T-cell (primary cell): ENCODE measurements around the gene SERPINE2. TPM values are rescaled to one million over a fixed set of nuclear protein-coding genes. Genes with fewer than 3 reads are reported as not detected.
A peak's percentile ranks its signal among the peaks of the same experiment; 100 is the strongest.

Experiments used
- ATAC-seq, 4 experiments: fragments of 200-7000 bp in 3 of 4; fragments of 150-1000 bp in 1 of 4; cut with Tn5 transposase; replicated peaks in 1 of 4; 1 replicate in 3 of 4; 2 replicates in 1 of 4; pipeline ENCODE4 v1.10.0; 2021; ENCODE audit warnings: moderate library complexity in 3 of 4, mild to moderate bottlenecking in 2 of 4, moderate number of reproducible peaks in 1 of 4
- CTCF ChIA-PET, 2 donors: fragments of 300-600 bp; sonication (Branson Sonifier 250); formaldehyde crosslinking; loops; one replicate each; lab custom pipeline; 2022; ENCODE audit warnings: antibody characterized with exemption in 2 of 2; lab: Charles Lee
- POLR2A ChIA-PET, 2 donors: fragments of 300-600 bp; sonication (Branson Sonifier 250); formaldehyde crosslinking; loops; one replicate each; lab custom pipeline; 2022; ENCODE audit warnings: antibody characterized with exemption in 2 of 2; lab: Charles Lee
- DNase-seq, 35 experiments: peaks; one replicate each; pipeline versions ENCODE4 v3.0.0 to v3.0.0-alpha.2; 2013 to 2023
- H3K27ac ChIP-seq: one replicate; pipeline ENCODE4 v1.5.1; 2013; ENCODE audit warnings: low read length
- H3K27me3 ChIP-seq, 2 experiments: replicated peaks in 1 of 2; 1 replicate in 1 of 2; 2 replicates in 1 of 2; pipeline versions ENCODE4 v1.6.1 to v1.7.0; 2013; ENCODE audit warnings: low read length in 1 of 2, mixed read lengths in 1 of 2; ENCODE audit not compliant: control insufficient read depth in 2 of 2, insufficient read depth in 2 of 2; ENCODE audit errors: extremely low read depth in 1 of 2
- H3K36me3 ChIP-seq, 2 donors: 1 replicate in 1 of 2; 2 replicates in 1 of 2; pipeline versions ENCODE4 v1.6.1 to v1.7.0; 2013; ENCODE audit warnings: low read length in 1 of 2; ENCODE audit not compliant: control insufficient read depth in 2 of 2, insufficient read depth in 1 of 2; ENCODE audit errors: extremely low read depth in 1 of 2
- H3K4me1 ChIP-seq, 2 experiments: 1 replicate in 1 of 2; 2 replicates in 1 of 2; pipeline versions ENCODE4 v1.6.1 to v1.7.0; 2013; ENCODE audit warnings: low read length in 2 of 2, mixed read lengths in 1 of 2; ENCODE audit not compliant: insufficient read depth in 2 of 2, control insufficient read depth in 1 of 2; ENCODE audit errors: extremely low read depth in 1 of 2
- H3K4me3 ChIP-seq, 2 donors: 1 replicate in 1 of 2; 2 replicates in 1 of 2; pipeline versions ENCODE4 v1.5.1 to v1.7.0; 2013; ENCODE audit warnings: mild to moderate bottlenecking in 2 of 2, low read length in 1 of 2, moderate library complexity in 1 of 2; ENCODE audit not compliant: control insufficient read depth in 1 of 2; ENCODE audit errors: extremely low read depth in 1 of 2
- H3K9me3 ChIP-seq: 2 replicates; pipeline ENCODE4 v1.7.0; 2013
- H3K27ac Mint-ChIP-seq, 2 donors: one replicate each; pipeline ENCODE4 v1.8.0; 2020 to 2021; ENCODE audit warnings: mild to moderate bottlenecking in 2 of 2, mixed read lengths in 2 of 2
- H3K27me3 Mint-ChIP-seq, 2 donors: one replicate each; pipeline ENCODE4 v1.8.0; 2021 to 2022; ENCODE audit warnings: mixed read lengths in 2 of 2
- H3K36me3 Mint-ChIP-seq: one replicate; pipeline ENCODE4 v1.8.0; 2021; ENCODE audit warnings: mixed read lengths
- H3K4me1 Mint-ChIP-seq, 3 donors: one replicate each; pipeline ENCODE4 v1.8.0; 2020 to 2022; ENCODE audit warnings: mixed read lengths in 3 of 3, mild to moderate bottlenecking in 1 of 3
- H3K4me3 Mint-ChIP-seq, 3 donors: one replicate each; pipeline ENCODE4 v1.8.0; 2020 to 2022; ENCODE audit warnings: mild to moderate bottlenecking in 3 of 3, mixed read lengths in 3 of 3, moderate library complexity in 3 of 3
- H3K9me3 Mint-ChIP-seq, 3 donors: one replicate each; pipeline ENCODE4 v1.8.0; 2020 to 2022; ENCODE audit warnings: mixed read lengths in 3 of 3
- WGBS: methylation state at CpG from one replicate; pipeline ENCODE4 v1.1.5; 2013; ENCODE audit warnings: missing lambda C conversion rate; ENCODE audit not compliant: insufficient coverage; 5-methylcytosine and 5-hydroxymethylcytosine counted together
- total RNA-seq, 35 experiments: library from RNA in 6 of 35; stranded (reverse) in 6 of 35; fragments of 120-200 nt in 1 of 35; gene quantifications; one replicate each; pipeline versions ENCODE4 v1.2.1 to v1.2.4 and lab custom pipeline; 2013 to 2026

The SERPINE2 gene
- total RNA-seq, 5 donors from 2014 or later (not counting 1 experiment from before 2014, with no cell fraction given) = 2.0 to 7.5 (median 4.1) TPM

DNA sequence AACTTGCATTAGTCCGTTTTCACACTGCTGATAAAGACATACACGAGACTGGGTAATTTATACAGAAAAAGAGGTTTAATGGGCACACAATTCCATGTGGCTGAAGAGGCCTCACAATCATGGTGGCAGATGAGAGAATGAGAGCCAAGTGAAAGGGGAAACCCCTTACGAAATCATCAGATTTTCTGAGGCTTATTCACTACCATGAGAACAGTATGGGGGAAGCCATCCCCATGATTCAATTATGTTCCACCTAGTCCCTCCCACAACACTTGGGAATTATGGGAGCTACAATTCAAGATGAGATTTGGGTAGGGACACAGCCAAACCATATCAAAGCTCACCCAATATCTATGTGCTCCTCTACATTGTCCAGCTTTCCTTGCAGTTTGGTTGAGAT is 16.0 kb upstream of the SERPINE2 start:
- CTCF ChIA-PET = interaction anchor here in 1 of 2 donors (2.2 kb wide), 1 partner anchor 61 kb away, joined by 7 read pairs; no protein-coding TSS in a partner anchor
- no peak overlapping the region for H3K27ac ChIP-seq
- no peaks in the 10 kb centered on the region for H3K4me1 ChIP-seq
- 60% methylated on average over 1 of the region's 3 CpGs for WGBS
- POLR2A ChIA-PET = no interaction called here
- H3K36me3 Mint-ChIP-seq = no peaks in the 10 kb centered on the region
- H3K27me3 Mint-ChIP-seq = peaks cover 16 to 24% of the 10 kb centered on the region in 2 donors
- H3K9me3 ChIP-seq = no peaks in the 10 kb centered on the region
- ATAC-seq (no peak), DNase-seq (no peak)
- no peaks in the 10 kb centered on the region for H3K9me3 Mint-ChIP-seq
- H3K4me3 ChIP-seq = no peak overlapping the region
- no peaks in the 10 kb centered on the region for H3K27me3 ChIP-seq
- H3K4me3 Mint-ChIP-seq = no peak overlapping the region
- H3K27ac Mint-ChIP-seq = no peak overlapping the region
- H3K4me1 Mint-ChIP-seq = peaks cover 0 to 3% (median 0%) of the 10 kb centered on the region in 3 donors
- no peaks in the 10 kb centered on the region for H3K36me3 ChIP-seq

- WGBS = no CpG with 5 or more reads among the region's 3 CpGs
- H3K27me3 Mint-ChIP-seq = peaks cover 19 to 46% of the 10 kb centered on the region in 2 donors
- Histone ChIP-seq H3K36me3 (no peaks in the 10 kb centered on the region), H3K27me3 (peaks cover 0 to 9% of the 10 kb centered on the region in 2 experiments), H3K4me3 (no peak overlapping the region), H3K9me3 (no peaks in the 10 kb centered on the region), H3K4me1 (no peaks in the 10 kb centered on the region), H3K27ac (no peak overlapping the region)
- H3K9me3 Mint-ChIP-seq = peaks cover 0 to 3% (median 0%) of the 10 kb centered on the region in 3 donors
- H3K4me1 Mint-ChIP-seq = peaks cover 0 to 3% (median 0%) of the 10 kb centered on the region in 3 donors
- DNase-seq (no peak), ATAC-seq (no peak)
- no peak overlapping the region for H3K4me3 Mint-ChIP-seq
- ChIA-PET CTCF (no interaction called here), POLR2A (no interaction called here)
- no peaks in the 10 kb centered on the region for H3K36me3 Mint-ChIP-seq
- no peak overlapping the region for H3K27ac Mint-ChIP-seq
These were observed 7.7 kb upstream of the SERPINE2 start for GRCh38 chr2:224046752-224047151.

DNA sequence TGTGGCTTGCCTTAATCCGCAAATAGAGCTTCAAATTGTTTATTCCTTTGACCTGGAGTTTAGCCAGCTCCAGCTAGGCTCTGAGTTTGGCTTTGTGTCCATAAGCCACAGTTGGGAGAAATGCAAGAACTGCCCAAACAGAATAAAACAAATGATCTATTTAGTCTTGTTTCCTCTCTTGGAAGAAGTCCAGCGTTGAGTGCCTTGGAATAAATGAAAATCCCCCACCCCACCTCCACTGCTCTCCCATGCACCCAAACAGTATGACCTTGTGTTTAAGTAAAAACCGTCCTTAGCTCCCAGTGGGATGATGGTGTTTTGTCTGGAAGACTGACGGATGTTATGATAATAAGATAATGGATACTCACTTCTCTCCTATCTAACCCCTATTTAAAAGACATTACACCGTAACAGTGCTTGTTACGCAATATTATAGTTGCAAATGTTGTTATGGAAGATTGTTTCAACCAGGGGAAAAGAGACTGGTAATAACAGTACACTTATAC is 3.2 kb upstream of the SERPINE2 start:
- peaks cover 14 to 24% (median 15%) of the 10 kb centered on the region in 3 donors for H3K4me1 Mint-ChIP-seq
- ChIA-PET POLR2A (no interaction called here), CTCF (interaction anchor here in 1 of 2 donors (1.2 kb wide), 1 partner anchor 49 kb away, joined by 5 read pairs; no protein-coding TSS in a partner anchor)
- no peak overlapping the region for H3K4me3 ChIP-seq
- peaks cover 0 to 20% of the 10 kb centered on the region in 2 experiments for H3K27me3 ChIP-seq
- ATAC-seq (no peak), DNase-seq (no peak)
- peaks cover 0 to 3% (median 0%) of the 10 kb centered on the region in 3 donors for H3K9me3 Mint-ChIP-seq
- H3K27ac Mint-ChIP-seq = no peak overlapping the region
- H3K36me3 Mint-ChIP-seq = no peaks in the 10 kb centered on the region
- H3K27me3 Mint-ChIP-seq = peaks cover 27 to 46% of the 10 kb centered on the region in 2 donors
- no peak overlapping the region for H3K27ac ChIP-seq
- H3K9me3 ChIP-seq = no peaks in the 10 kb centered on the region
- WGBS = 67% methylated on average over 1 of the region's 6 CpGs
- H3K36me3 ChIP-seq = no peaks in the 10 kb centered on the region
- H3K4me1 ChIP-seq = peaks cover 5 to 14% of the 10 kb centered on the region in 2 experiments
- H3K4me3 Mint-ChIP-seq = no peak overlapping the region

GRCh38 chr2:224041554-224041953 is 2.5 kb upstream of the SERPINE2 start:
- H3K27ac ChIP-seq = no peak overlapping the region
- Mint-ChIP-seq H3K27ac (no peak overlapping the region), H3K27me3 (peaks cover 31 to 53% of the 10 kb centered on the region in 2 donors), H3K36me3 (no peaks in the 10 kb centered on the region), H3K4me1 (peaks cover 20 to 30% (median 21%) of the 10 kb centered on the region in 3 donors), H3K4me3 (no peak overlapping the region), H3K9me3 (peaks cover 0 to 3% (median 0%) of the 10 kb centered on the region in 3 donors)
- H3K36me3 ChIP-seq = no peaks in the 10 kb centered on the region
- ATAC-seq = no peak
- peaks cover 0 to 22% of the 10 kb centered on the region in 2 experiments for H3K27me3 ChIP-seq
- H3K9me3 ChIP-seq = no peaks in the 10 kb centered on the region
- ChIA-PET CTCF (no interaction called here), POLR2A (no interaction called here)
- peaks cover 5 to 14% of the 10 kb centered on the region in 2 experiments for H3K4me1 ChIP-seq
- no peak for DNase-seq
- WGBS = 67% methylated on average over 3 of the region's 6 CpGs
- no peak overlapping the region for H3K4me3 ChIP-seq

DNA sequence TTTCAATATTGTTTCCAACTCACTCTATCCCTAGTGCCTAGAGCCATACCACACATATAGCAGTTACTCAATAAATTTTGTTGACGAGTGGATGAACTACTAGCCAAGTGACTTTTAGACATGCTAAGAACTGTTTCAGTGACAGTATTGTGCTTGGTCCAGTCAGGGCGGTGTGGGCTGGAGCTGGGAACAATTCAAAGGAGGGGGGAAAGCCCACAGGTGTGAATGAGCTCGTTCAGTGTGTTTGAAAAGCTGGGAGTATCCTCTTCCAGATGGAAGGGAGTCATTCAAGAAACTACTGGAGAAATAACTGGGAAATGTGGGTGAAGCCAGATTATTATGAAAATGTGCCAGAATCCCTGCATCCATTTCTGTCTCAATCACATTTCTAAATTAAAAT is 1.7 kb upstream of the SERPINE2 start:
- peaks cover 0 to 24% of the 10 kb centered on the region in 2 experiments for H3K27me3 ChIP-seq
- no peak for ATAC-seq
- H3K36me3 ChIP-seq = no peaks in the 10 kb centered on the region
- Mint-ChIP-seq H3K4me3 (peak overlapping the region; percentile 37 to 65 (median 47)), H3K9me3 (peaks cover 0 to 3% (median 0%) of the 10 kb centered on the region in 3 donors), H3K36me3 (no peaks in the 10 kb centered on the region), H3K27me3 (peaks cover 31 to 58% of the 10 kb centered on the region in 2 donors), H3K4me1 (peaks cover 20 to 33% (median 21%) of the 10 kb centered on the region in 3 donors), H3K27ac (no peak overlapping the region)
- ChIA-PET POLR2A (no interaction called here), CTCF (no interaction called here)
- H3K4me3 ChIP-seq = no peak overlapping the region
- WGBS = 79% methylated on average over 2 of the region's 3 CpGs
- DNase-seq = no peak
- H3K4me1 ChIP-seq = peaks cover 5 to 14% of the 10 kb centered on the region in 2 experiments
- no peak overlapping the region for H3K27ac ChIP-seq
- H3K9me3 ChIP-seq = no peaks in the 10 kb centered on the region

GRCh38 chr2:224039770-224040440 is 819 bp upstream of the SERPINE2 start:
- ChIA-PET CTCF (no interaction called here), POLR2A (no interaction called here)
- Mint-ChIP-seq H3K9me3 (peaks cover 0 to 3% (median 0%) of the 10 kb centered on the region in 3 donors), H3K4me3 (peak overlapping the region; percentile 65 to 74 (median 72)), H3K36me3 (no peaks in the 10 kb centered on the region), H3K27me3 (peaks cover 29 to 60% of the 10 kb centered on the region in 2 donors), H3K27ac (peak overlapping the region in 1 of 2 donors; percentile 50), H3K4me1 (peaks cover 20 to 33% (median 21%) of the 10 kb centered on the region in 3 donors)
- no peaks in the 10 kb centered on the region for H3K36me3 ChIP-seq
- peak in 3 of 4 experiments; percentile 1 to 13 (median 4) for ATAC-seq
- peak in 1 of 35 experiments; percentile 18 for DNase-seq
- H3K4me3 ChIP-seq = peak overlapping the region; percentile 33 to 49
- H3K27ac ChIP-seq = no peak overlapping the region
- WGBS = 6% methylated on average over 15 of the region's 21 CpGs
- H3K4me1 ChIP-seq = peaks cover 5 to 14% of the 10 kb centered on the region in 2 experiments
- no peaks in the 10 kb centered on the region for H3K9me3 ChIP-seq
- peaks cover 0 to 27% of the 10 kb centered on the region in 2 experiments for H3K27me3 ChIP-seq
